Breast epithelium (tissue), 3 donors: ENCODE results near the gene SMIM9.

Source experiments
- POLR2A ChIP-seq: fragments of 450-650 bp; IDR thresholded peaks from one replicate; pipeline ENCODE4 v1.6.1; 2016; ENCODE audit warnings: antibody characterized with exemption, mild to moderate bottlenecking, moderate library complexity
- POLR2AphosphoS5 ChIP-seq, 3 donors: sonication (generic); formaldehyde crosslinking; IDR thresholded peaks; one replicate each; pipeline ENCODE4 v1.6.1; 2017; ENCODE audit warnings: antibody characterized with exemption in 3 of 3
- TF ChIP-seq, protein P1 (sequence below), 3 donors: fragments of 450-650 bp; IDR thresholded peaks; one replicate each; pipeline ENCODE4 v1.5.1; 2016 to 2017; ENCODE audit warnings: antibody characterized with exemption in 3 of 3, mild to moderate bottlenecking in 3 of 3, moderate library complexity in 3 of 3

DNA sequence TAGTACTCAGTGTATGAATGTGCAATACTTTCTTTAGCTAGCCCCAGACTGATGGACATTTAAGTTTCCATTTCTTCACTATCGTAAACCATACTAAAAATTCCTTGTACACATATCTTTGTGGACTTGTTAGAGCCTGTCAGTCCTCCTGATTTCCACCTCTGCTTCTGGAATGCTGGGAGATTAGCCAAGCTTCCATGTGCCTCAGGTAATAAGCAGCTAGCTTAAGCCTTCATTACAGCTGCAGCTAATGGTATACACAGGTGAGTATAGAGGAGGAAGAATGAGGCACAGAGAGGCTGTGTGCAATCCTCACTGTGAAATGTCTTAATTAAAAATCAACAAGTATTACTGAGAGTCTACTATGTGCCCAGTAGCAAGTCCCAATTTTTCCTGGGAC lies 9.8 kb downstream of the SMIM9 start:
- TF ChIP-seq POLR2AphosphoS5 (IDR thresholded peaks at IDR 0.05) (no peak), POLR2A (no peak)
- TF ChIP-seq, protein P1, sequence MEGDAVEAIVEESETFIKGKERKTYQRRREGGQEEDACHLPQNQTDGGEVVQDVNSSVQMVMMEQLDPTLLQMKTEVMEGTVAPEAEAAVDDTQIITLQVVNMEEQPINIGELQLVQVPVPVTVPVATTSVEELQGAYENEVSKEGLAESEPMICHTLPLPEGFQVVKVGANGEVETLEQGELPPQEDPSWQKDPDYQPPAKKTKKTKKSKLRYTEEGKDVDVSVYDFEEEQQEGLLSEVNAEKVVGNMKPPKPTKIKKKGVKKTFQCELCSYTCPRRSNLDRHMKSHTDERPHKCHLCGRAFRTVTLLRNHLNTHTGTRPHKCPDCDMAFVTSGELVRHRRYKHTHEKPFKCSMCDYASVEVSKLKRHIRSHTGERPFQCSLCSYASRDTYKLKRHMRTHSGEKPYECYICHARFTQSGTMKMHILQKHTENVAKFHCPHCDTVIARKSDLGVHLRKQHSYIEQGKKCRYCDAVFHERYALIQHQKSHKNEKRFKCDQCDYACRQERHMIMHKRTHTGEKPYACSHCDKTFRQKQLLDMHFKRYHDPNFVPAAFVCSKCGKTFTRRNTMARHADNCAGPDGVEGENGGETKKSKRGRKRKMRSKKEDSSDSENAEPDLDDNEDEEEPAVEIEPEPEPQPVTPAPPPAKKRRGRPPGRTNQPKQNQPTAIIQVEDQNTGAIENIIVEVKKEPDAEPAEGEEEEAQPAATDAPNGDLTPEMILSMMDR (IDR thresholded peaks at IDR 0.05) = no peak
